Esophagus muscularis mucosa (tissue), 4 donors: ENCODE data around the gene BMP2K.

ENCODE experiments used
- CTCF ChIP-seq, 3 experiments: fragments of 200-600 bp in 2 of 3; fragments of 450-650 bp in 1 of 3; sonication (generic) in 2 of 3; IDR thresholded peaks; one replicate each; pipeline ENCODE4 v1.5.1; 2017 to 2019; ENCODE audit warnings: antibody characterized with exemption in 3 of 3, mild to moderate bottlenecking in 2 of 3, moderate library complexity in 1 of 3
- EP300 ChIP-seq: sonication (generic); formaldehyde crosslinking; IDR thresholded peaks from one replicate; pipeline ENCODE4 v1.6.1; 2017; ENCODE audit warnings: antibody characterized with exemption
- POLR2A ChIP-seq: fragments of 450-650 bp; IDR thresholded peaks from one replicate; pipeline ENCODE4 v1.6.1; 2017; ENCODE audit warnings: antibody characterized with exemption, moderate library complexity, mild to moderate bottlenecking, low read depth
- POLR2AphosphoS5 ChIP-seq, 2 donors: sonication (generic); formaldehyde crosslinking; IDR thresholded peaks; one replicate each; pipeline ENCODE4 v1.6.1; 2017; ENCODE audit warnings: antibody characterized with exemption in 2 of 2

DNA sequence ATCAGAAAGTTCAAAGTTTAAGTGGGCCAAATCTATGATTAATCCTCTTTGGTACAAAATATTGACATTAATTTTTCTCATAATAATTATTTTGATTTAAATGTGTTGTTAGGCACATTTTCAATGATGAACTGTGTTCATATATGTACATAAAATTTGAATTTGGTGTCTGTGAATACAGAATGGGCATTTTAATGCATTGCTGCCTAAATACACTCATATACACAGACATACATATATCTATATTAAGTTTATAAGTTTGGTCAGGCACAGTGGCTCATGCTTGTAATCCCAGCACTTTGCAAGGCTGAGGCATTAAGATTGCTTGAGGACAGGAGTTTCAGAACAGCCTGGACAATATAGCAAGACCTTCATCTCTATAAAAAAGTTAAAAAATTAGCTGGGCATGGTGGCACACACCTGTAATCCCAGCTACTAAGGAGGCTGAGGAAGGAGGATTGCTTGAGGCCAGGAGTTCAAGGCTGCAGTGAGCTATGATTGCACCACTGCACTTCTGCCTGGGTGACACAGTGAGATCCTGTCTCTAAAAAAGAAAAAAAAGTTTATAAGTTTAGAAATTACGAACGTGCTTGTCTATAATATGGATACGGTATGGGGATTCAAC lies 12.3 kb upstream of the BMP2K start:
- TF ChIP-seq CTCF (IDR thresholded peaks at IDR 0.05) (no peak), POLR2AphosphoS5 (IDR thresholded peaks at IDR 0.05) (no peak), POLR2A (no peak), EP300 (no peak)
